IMR-90 (cell line): ENCODE results near the gene TMEM114. TPM values are rescaled to one million over a fixed set of nuclear protein-coding genes. Genes with fewer than 3 reads are reported as not detected.

Experiments used
- ATAC-seq: fragments of 200-7000 bp; cut with Tn5 transposase; 2 replicates; pipeline ENCODE4 v1.9.1; 2020; ENCODE audit warnings: low read depth, mild to moderate bottlenecking, moderate library complexity
- BruUV-seq: library from RNA; stranded (reverse); fragments of 400-500 nt; replicated peaks from 2 replicates; lab custom pipeline; 2021; lab: Mats Ljungman, UMichigan
- CTCF ChIA-PET: fragments of 300-600 bp; formaldehyde crosslinking; extraction: SDS; loops from one replicate; lab custom pipeline; 2021; ENCODE audit warnings: antibody characterized with exemption; lab: Yijun Ruan, JAX
- POLR2A ChIA-PET: fragments of 300-600 bp; sonication (Branson Sonifier 250); formaldehyde crosslinking; loops from one replicate; lab custom pipeline; 2022; ENCODE audit warnings: antibody characterized with exemption; ENCODE audit not compliant: unreplicated experiment; lab: Charles Lee
- DNase-seq: peaks from one replicate; pipeline ENCODE4 v3.0.0; 2013
- H2AFZ ChIP-seq: replicated peaks from 2 replicates; pipeline ENCODE3; 2013; ENCODE audit warnings: low read length, mild to moderate bottlenecking; ENCODE audit not compliant: poor library complexity
- H2AK5ac ChIP-seq: 2 replicates; pipeline ENCODE4 v1.6.1; 2013; ENCODE audit warnings: low read depth, low read length, inconsistent platforms
- H2AK9ac ChIP-seq: replicated peaks from 2 replicates; pipeline ENCODE3; 2013; ENCODE audit warnings: mild to moderate bottlenecking, low read depth, low read length, moderate library complexity; ENCODE audit not compliant: poor library complexity
- H2BK120ac ChIP-seq: 2 replicates; pipeline ENCODE4 v1.6.1; 2013; ENCODE audit warnings: low read depth, low read length, inconsistent platforms
- H2BK15ac ChIP-seq: 3 replicates; pipeline ENCODE4 v1.6.1; 2013; ENCODE audit warnings: low read depth, low read length, inconsistent platforms
- H2BK20ac ChIP-seq: 2 replicates; pipeline ENCODE4 v1.6.1; 2013; ENCODE audit warnings: low read depth, mild to moderate bottlenecking, inconsistent platforms, low read length, moderate library complexity
- H2BK5ac ChIP-seq: 2 replicates; pipeline ENCODE4 v1.6.1; 2013; ENCODE audit warnings: mild to moderate bottlenecking, low read depth, low read length, inconsistent platforms; ENCODE audit not compliant: poor library complexity, severe bottlenecking
- H3K14ac ChIP-seq: replicated peaks from 2 replicates; pipeline ENCODE4 v1.6.1; 2013; ENCODE audit warnings: low read depth, low read length, inconsistent platforms
- H3K18ac ChIP-seq: 2 replicates; pipeline ENCODE4 v1.6.1; 2013; ENCODE audit warnings: low read depth, low read length, control low read depth
- H3K23ac ChIP-seq: 2 replicates; pipeline ENCODE4 v1.6.1; 2013; ENCODE audit warnings: low read depth, low read length, inconsistent platforms
- H3K27ac ChIP-seq: 2 replicates; pipeline ENCODE4 v1.5.1; 2013; ENCODE audit warnings: mild to moderate bottlenecking, control low read depth, low read length; ENCODE audit not compliant: insufficient read depth
- H3K27me3 ChIP-seq: 2 replicates; pipeline ENCODE4 v1.6.1; 2013; ENCODE audit warnings: low read length; ENCODE audit not compliant: control insufficient read depth, insufficient read depth
- H3K36me3 ChIP-seq: 2 replicates; pipeline ENCODE4 v1.6.1; 2013; ENCODE audit warnings: low read length, mixed read lengths; ENCODE audit not compliant: control insufficient read depth, insufficient read depth
- H3K4ac ChIP-seq: 2 replicates; pipeline ENCODE4 v1.6.1; 2013; ENCODE audit warnings: low read depth, low read length, inconsistent platforms
- H3K4me1 ChIP-seq: 2 replicates; pipeline ENCODE4 v1.6.1; 2013; ENCODE audit warnings: low read length, mixed read lengths; ENCODE audit not compliant: control insufficient read depth, insufficient read depth
- H3K4me2 ChIP-seq: 2 replicates; pipeline ENCODE4 v1.6.1; 2013; ENCODE audit warnings: low read depth, mild to moderate bottlenecking, control low read depth, low read length, moderate library complexity
- H3K4me3 ChIP-seq: 2 replicates; pipeline ENCODE4 v1.5.1; 2013; ENCODE audit warnings: low read depth, mild to moderate bottlenecking, control low read depth, low read length, moderate library complexity; ENCODE audit not compliant: insufficient read depth
- H3K56ac ChIP-seq: 2 replicates; pipeline ENCODE4 v1.6.1; 2013; ENCODE audit warnings: low read length, inconsistent platforms; ENCODE audit not compliant: insufficient read depth; ENCODE audit errors: extremely low read depth
- H3K79me1 ChIP-seq, 2 experiments: 2 replicates each; pipeline ENCODE4 v1.6.1; 2013; ENCODE audit warnings: low read length in 2 of 2, inconsistent platforms in 1 of 2, low read depth in 1 of 2
- H3K9ac ChIP-seq: 2 replicates; pipeline ENCODE4 v1.6.1; 2013; ENCODE audit warnings: low read depth, low read length, control low read depth
- H3K9me1 ChIP-seq: 2 replicates; pipeline ENCODE4 v1.6.1; 2013; ENCODE audit warnings: low read length, inconsistent platforms; ENCODE audit not compliant: insufficient read depth
- H3K9me3 ChIP-seq: 2 replicates; pipeline ENCODE4 v1.6.1; 2013; ENCODE audit warnings: low read length; ENCODE audit not compliant: control insufficient read depth, insufficient read depth
- H4K20me1 ChIP-seq: 2 replicates; pipeline ENCODE4 v1.6.1; 2013; ENCODE audit warnings: low read length, inconsistent platforms; ENCODE audit not compliant: insufficient read depth
- H4K5ac ChIP-seq: 2 replicates; pipeline ENCODE4 v1.6.1; 2013; ENCODE audit warnings: mild to moderate bottlenecking, low read depth, low read length, control low read depth
- H4K8ac ChIP-seq, 2 experiments: 2 replicates each; pipeline ENCODE4 v1.6.1; 2013; ENCODE audit warnings: low read depth in 2 of 2, low read length in 2 of 2, control low read depth in 1 of 2, inconsistent platforms in 1 of 2
- H4K91ac ChIP-seq: 2 replicates; pipeline ENCODE4 v1.6.1; 2013; ENCODE audit warnings: low read depth, low read length, inconsistent platforms; ENCODE audit not compliant: insufficient read depth
- CEBPB ChIP-seq: IDR thresholded peaks from 2 replicates; pipeline ENCODE4 v1.6.1; 2012; ENCODE audit warnings: low read depth, low read length, improper control_type of control experiment
- MXI1 ChIP-seq: IDR thresholded peaks from 2 replicates; pipeline ENCODE4 v1.6.1; 2012; ENCODE audit warnings: low read depth, mild to moderate bottlenecking, low read length, moderate library complexity, borderline replicate concordance
- RCOR1 ChIP-seq: IDR thresholded peaks from 2 replicates; pipeline ENCODE4 v1.6.1; 2012; ENCODE audit warnings: mild to moderate bottlenecking, low read length, improper control_type of control experiment; ENCODE audit not compliant: insufficient replicate concordance
- WGBS, 2 experiments: methylation state at CpG; one replicate each; pipeline versions ENCODE4 v1.1.5 to v1.1.7; 2013; ENCODE audit warnings: missing lambda C conversion rate in 2 of 2; ENCODE audit not compliant: insufficient read length in 1 of 2; ENCODE audit errors: extremely low coverage in 2 of 2; 5-methylcytosine and 5-hydroxymethylcytosine counted together
- dilution Hi-C: fragments of 300-500 bp; cut with HindIII; formaldehyde crosslinking; loops from one replicate; pipeline ENCODE4 v1.14.3; 2018; ENCODE audit warnings: low sequenced_read_pairs; ENCODE audit not compliant: unreplicated experiment
- in situ Hi-C: fragments of 300-500 bp; cut with MboI; formaldehyde crosslinking; loops from 3 replicates; pipeline ENCODE4 v1.14.3; 2019; ENCODE audit warnings: low sequenced_read_pairs, inconsistent platforms, mixed read lengths
- intact Hi-C: fragments of 100-400 bp; cut with micrococcal nuclease; formaldehyde crosslinking; loops from 2 replicates; pipeline ENCODE4 v1.10.0; 2022
- polyA plus RNA-seq, 3 experiments: library from polyadenylated mRNA; depleted of rRNA; stranded (reverse); fragments of >200 nt; gene quantifications; 2 replicates each; pipeline ENCODE4 v1.2.3, GENCODE V29; 2012; ENCODE audit warnings: low replicate concordance in 1 of 3
- total RNA-seq: library from RNA; depleted of rRNA; stranded (reverse); fragments of >200 nt; gene quantifications from 2 replicates; pipeline ENCODE4 v1.2.3, GENCODE V29; 2012

Gene TMEM114
- total and polyA plus RNA-seq, 2 of the 4 experiments (the other 2 are of a cell fraction): not detected

DNA sequence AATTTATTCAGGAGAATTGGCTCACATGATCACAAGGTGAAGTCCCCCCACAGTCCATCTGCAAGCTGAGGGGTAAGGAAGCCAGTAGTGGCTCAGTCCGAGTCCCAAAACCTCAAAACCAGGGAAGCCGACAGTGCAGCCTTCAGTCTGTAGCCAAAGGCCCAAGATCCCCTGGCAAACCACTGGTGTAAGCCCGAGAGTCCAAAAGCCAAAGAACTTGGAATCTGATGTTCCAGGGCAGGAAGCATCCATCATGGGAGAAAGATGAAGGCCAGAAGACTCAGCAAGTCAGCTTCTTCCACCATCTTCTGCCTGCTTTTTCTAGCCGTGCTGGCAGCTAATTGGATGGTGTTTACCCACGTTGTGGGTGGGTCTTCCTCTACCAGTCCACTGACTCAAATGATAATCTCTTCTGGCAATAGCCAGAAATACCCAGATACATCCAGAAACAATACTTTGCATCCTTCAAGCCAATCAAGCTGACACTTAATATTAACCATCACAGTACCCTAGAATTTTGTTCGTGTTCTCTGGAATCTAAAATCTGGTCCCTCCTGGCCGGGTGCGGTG, 40.4 kb downstream of the TMEM114 start:
- H3K4me2 ChIP-seq: no peak overlapping the region
- H3K23ac ChIP-seq: no peak overlapping the region
- H2AK9ac ChIP-seq: no peak overlapping the region
- H4K8ac ChIP-seq: no peak overlapping the region
- H2BK5ac ChIP-seq: no peak overlapping the region
- H3K27ac ChIP-seq: no peak overlapping the region
- intact Hi-C loops (no loop called here), dilution Hi-C loops (no loop called here), in situ Hi-C loops (loop anchor here (25.0 kb wide), 1 partner anchor 587 kb away; no protein-coding TSS in a partner anchor)
- H3K14ac ChIP-seq: no peak overlapping the region
- no peak overlapping the region for H2BK120ac ChIP-seq
- no peak overlapping the region for H3K4ac ChIP-seq
- H3K56ac ChIP-seq: no peak overlapping the region
- no peak overlapping the region for H2BK15ac ChIP-seq
- no peaks in the 10 kb centered on the region for H3K27me3 ChIP-seq
- H4K5ac ChIP-seq: no peak overlapping the region
- H3K4me1 ChIP-seq: no peaks in the 10 kb centered on the region
- H3K4me3 ChIP-seq: no peak overlapping the region
- H3K18ac ChIP-seq: no peak overlapping the region
- WGBS, 2 experiments: 75% methylated on average over 2 of the region's 8 CpGs; no CpG with 5 or more reads in 1 of the 2 experiments
- no peaks in the 10 kb centered on the region for H4K20me1 ChIP-seq
- no peak overlapping the region for H2AK5ac ChIP-seq
- no peaks in the 10 kb centered on the region for H3K9me3 ChIP-seq
- no TSS peak for BruUV-seq
- no peaks in the 10 kb centered on the region for H3K36me3 ChIP-seq
- no peaks in the 10 kb centered on the region for H3K9me1 ChIP-seq
- H4K91ac ChIP-seq: no peak overlapping the region
- ATAC-seq: no peak
- no peak overlapping the region for H2BK20ac ChIP-seq
- no peak for TF ChIP-seq RCOR1
- no peak for TF ChIP-seq MXI1
- no peak for TF ChIP-seq CEBPB
- no peak overlapping the region for H2AFZ ChIP-seq
- no peak overlapping the region for H3K9ac ChIP-seq
- POLR2A ChIA-PET: no interaction called here
- DNase-seq: no peak
- H3K79me1 ChIP-seq: no peaks in the 10 kb centered on the region
- CTCF ChIA-PET: no interaction called here
